Gastrocnemius medialis (tissue), 4 donors: Measurements from ENCODE around the gene DLG1. TPM values are rescaled to one million over a fixed set of nuclear protein-coding genes. Genes with fewer than 3 reads are reported as not detected.

Experiments
- ATAC-seq, 2 donors: fragments of 150-250 bp; one replicate each; pipeline ENCODE4 v1.9.1; 2016
- DNase-seq, 2 donors: peaks; one replicate each; pipeline ENCODE4 v3.0.0-alpha.2; 2019
- H3K27ac ChIP-seq, 4 donors: fragments of 200-600 bp; sonication (generic); 1 replicate in 1 of 4; 2 replicates in 3 of 4; pipeline ENCODE4 v1.5.1; 2016 to 2018; ENCODE audit warnings: mild to moderate bottlenecking in 2 of 4, moderate library complexity in 1 of 4
- H3K27me3 ChIP-seq, 3 donors: fragments of 200-600 bp; sonication (generic) in 2 of 3; 1 replicate in 1 of 3; 2 replicates in 2 of 3; pipeline versions ENCODE4 v1.5.1 to v1.6.0; 2016 to 2019; ENCODE audit warnings: mild to moderate bottlenecking in 1 of 3, moderate library complexity in 1 of 3
- H3K36me3 ChIP-seq, 2 donors: fragments of 200-600 bp; sonication (generic) in 1 of 2; one replicate each; pipeline ENCODE4 v1.5.1; 2017 to 2018
- H3K4me1 ChIP-seq, 2 donors: fragments of 200-600 bp; sonication (generic) in 1 of 2; one replicate each; pipeline ENCODE4 v1.5.1; 2016 to 2017; ENCODE audit warnings: mild to moderate bottlenecking in 2 of 2
- H3K4me3 ChIP-seq, 4 donors: fragments of 200-600 bp; sonication (generic) in 3 of 4; 1 replicate in 1 of 4; 2 replicates in 3 of 4; pipeline ENCODE4 v1.5.1; 2016 to 2019; ENCODE audit warnings: mild to moderate bottlenecking in 2 of 4
- H3K9me3 ChIP-seq, 3 donors: fragments of 200-600 bp; sonication (generic) in 2 of 3; 1 replicate in 1 of 3; 2 replicates in 2 of 3; pipeline ENCODE4 v1.5.1; 2016 to 2019
- CTCF ChIP-seq, 5 experiments: fragments of 450-650 bp in 3 of 5; fragments of 200-600 bp in 2 of 5; sonication (generic) in 2 of 5; IDR thresholded peaks in 4 of 5; conservative IDR thresholded peaks in 1 of 5; 1 replicate in 4 of 5; 2 replicates in 1 of 5; pipeline ENCODE4 v1.5.1; 2016 to 2019; ENCODE audit warnings: antibody characterized with exemption in 5 of 5, mild to moderate bottlenecking in 3 of 5, moderate library complexity in 3 of 5
- POLR2A ChIP-seq, 2 donors: fragments of 450-650 bp; IDR thresholded peaks; one replicate each; pipeline ENCODE4 v1.6.1; 2017; ENCODE audit warnings: antibody characterized with exemption in 2 of 2, mild to moderate bottlenecking in 2 of 2, moderate library complexity in 2 of 2
- in situ Hi-C, 4 donors: fragments of 200-750 bp; cut with MboI; loops; one replicate each; pipeline versions ENCODE4 v1.15.0 to v1.8.0; 2017; ENCODE audit warnings: low sequenced_read_pairs in 4 of 4
- intact Hi-C: fragments of 100-400 bp; cut with DNase I; formaldehyde crosslinking; loops from one replicate; pipeline ENCODE4 v1.15.1; 2023; ENCODE audit warnings: low total_unique reads
- total RNA-seq, 4 donors: library from RNA; depleted of rRNA; stranded (reverse); fragments of >200 nt; gene quantifications; one replicate each; pipeline versions ENCODE4 v1.1.0 to v1.2.3, GENCODE V29; 2016

The DLG1 gene
- total RNA-seq, 4 donors from 2014 or later, result 41.4 to 112 (median 61.1) TPM

GRCh38 chr3:197003461-197004385 lies 294.7 kb downstream of the DLG1 start:
- Histone ChIP-seq H3K9me3 (no peaks in the 10 kb centered on the region), H3K27ac (peak overlapping the region in 1 of 4 donors; percentile 29)
- no peak for DNase-seq

GRCh38 chr3:197002701-197003454 lies 295.5 kb downstream of the DLG1 start:
- DNase-seq (peak; percentile 32 to 49), ATAC-seq (peak; percentile 89 to 92)
- Histone ChIP-seq H3K4me3 (peak overlapping the region; percentile 47 to 79 (median 57)), H3K4me1 (peaks cover 3 to 10% of the 10 kb centered on the region in 2 donors), H3K36me3 (no peaks in the 10 kb centered on the region), H3K27me3 (no peaks in the 10 kb centered on the region), H3K9me3 (no peaks in the 10 kb centered on the region), H3K27ac (peak overlapping the region; percentile 29 to 64 (median 52))
- in situ Hi-C loops, result loop anchor here in 3 of 4 donors (25.0 kb wide), 2 partner anchors 184 to 509 kb away; no protein-coding TSS in a partner anchor
- intact Hi-C loops, result loop anchor here (1.0 to 2.0 kb wide), 3 partner anchors 28 to 508 kb away; no protein-coding TSS in a partner anchor
- TF ChIP-seq CTCF (IDR thresholded peaks at IDR 0.05 in 4 of 5, conservative IDR thresholded peaks at IDR 0.05 in 1 of 5) (peak; percentile 58 to 93 (median 86)), POLR2A (IDR thresholded peaks at IDR 0.05) (no peak)

More at GRCh38 chr3:197003461-197004385, 294.7 kb downstream of the DLG1 start:
- Histone ChIP-seq H3K4me1 (peaks cover 3 to 10% of the 10 kb centered on the region in 2 donors), H3K27me3 (no peaks in the 10 kb centered on the region), H3K36me3 (no peaks in the 10 kb centered on the region), H3K4me3 (peak overlapping the region; percentile 47 to 64 (median 52))
- peak in 1 of 2 donors; percentile 12 for ATAC-seq
- in situ Hi-C loops (loop anchor here in 3 of 4 donors (25.0 kb wide), 2 partner anchors 184 to 509 kb away; no protein-coding TSS in a partner anchor), intact Hi-C loops (loop anchor here (1.0 to 2.0 kb wide), 2 partner anchors 184 to 507 kb away; no protein-coding TSS in a partner anchor)
- TF ChIP-seq CTCF (IDR thresholded peaks at IDR 0.05 in 4 of 5, conservative IDR thresholded peaks at IDR 0.05 in 1 of 5) (no peak), POLR2A (IDR thresholded peaks at IDR 0.05) (no peak)

- H3K4me1 ChIP-seq, result peaks cover 7 to 13% of the 10 kb centered on the region in 2 donors
- DNase-seq (no peak), ATAC-seq (peak in 1 of 2 donors; percentile 18)
- H3K36me3 ChIP-seq, result no peaks in the 10 kb centered on the region
- no peaks in the 10 kb centered on the region for H3K9me3 ChIP-seq
- no peaks in the 10 kb centered on the region for H3K27me3 ChIP-seq
- H3K4me3 ChIP-seq, result peak overlapping the region; percentile 47 to 79 (median 57)
- in situ Hi-C loops (loop anchor here in 3 of 4 donors (25.0 kb wide), 2 partner anchors 185 to 510 kb away; no protein-coding TSS in a partner anchor), intact Hi-C loops (loop anchor here (1.0 to 2.0 kb wide), 2 partner anchors 29 to 509 kb away; no protein-coding TSS in a partner anchor)
- H3K27ac ChIP-seq, result peak overlapping the region; percentile 29 to 64 (median 52)
- TF ChIP-seq CTCF (IDR thresholded peaks at IDR 0.05 in 4 of 5, conservative IDR thresholded peaks at IDR 0.05 in 1 of 5) (no peak), POLR2A (IDR thresholded peaks at IDR 0.05) (no peak)
These were observed 296.3 kb downstream of the DLG1 start for GRCh38 chr3:197001972-197002700.
